ENCODE data around the gene AARS2. TPM values are rescaled to one million over a fixed set of nuclear protein-coding genes. Genes with fewer than 3 reads are reported as not detected.
A peak's percentile ranks its signal among the peaks of the same experiment; 100 is the strongest.
"Not testable (repeated sequence)": the region's sequence is repeated elsewhere in the genome, so short reads cannot be mapped to it uniquely, and the experiment has no call there.

The AARS2 gene
- total RNA-seq, 1 experiment from 2014 or later = 28.9 TPM

DNA sequence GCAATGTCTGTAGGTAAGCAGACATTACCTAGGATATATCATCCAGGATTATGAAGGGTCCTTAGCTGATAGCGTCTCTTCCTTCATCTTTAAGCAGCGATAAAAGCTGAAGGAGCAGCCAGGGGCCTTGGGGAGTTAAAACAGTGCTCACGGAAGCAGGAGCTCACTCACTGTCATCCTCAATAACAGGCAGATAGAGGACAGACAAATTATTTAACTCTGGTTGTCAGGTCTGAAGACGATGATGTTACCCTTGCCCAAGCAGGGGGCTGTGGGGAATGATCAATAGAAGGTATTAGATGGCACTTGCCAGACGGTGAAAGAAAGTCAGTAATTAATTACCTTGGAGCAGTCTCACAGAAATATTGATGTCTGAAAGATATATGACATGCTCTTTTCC lies 16.7 kb upstream of the AARS2 start:
- no peak overlapping the region for H3K27ac Mint-ChIP-seq
- H3K36me3 Mint-ChIP-seq = no peaks in the 10 kb centered on the region
- no peak for TF ChIP-seq NR3C1 (CRISPR knock-in tag; conservative IDR thresholded peaks at IDR 0.05; ENCODE audit: low read depth)
- no peak for TF ChIP-seq ZNF423 (CRISPR knock-in tag; IDR thresholded peaks at IDR 0.05)
- TF ChIP-seq ELF4 (CRISPR knock-in tag; IDR thresholded peaks at IDR 0.05; ENCODE audit: low read depth) = no peak
- TF ChIP-seq ZNF232 (CRISPR knock-in tag; IDR thresholded peaks at IDR 0.05) = no peak
- TF ChIP-seq RORB (CRISPR knock-in tag; IDR thresholded peaks at IDR 0.05) = no peak
- TF ChIP-seq, protein P1, sequence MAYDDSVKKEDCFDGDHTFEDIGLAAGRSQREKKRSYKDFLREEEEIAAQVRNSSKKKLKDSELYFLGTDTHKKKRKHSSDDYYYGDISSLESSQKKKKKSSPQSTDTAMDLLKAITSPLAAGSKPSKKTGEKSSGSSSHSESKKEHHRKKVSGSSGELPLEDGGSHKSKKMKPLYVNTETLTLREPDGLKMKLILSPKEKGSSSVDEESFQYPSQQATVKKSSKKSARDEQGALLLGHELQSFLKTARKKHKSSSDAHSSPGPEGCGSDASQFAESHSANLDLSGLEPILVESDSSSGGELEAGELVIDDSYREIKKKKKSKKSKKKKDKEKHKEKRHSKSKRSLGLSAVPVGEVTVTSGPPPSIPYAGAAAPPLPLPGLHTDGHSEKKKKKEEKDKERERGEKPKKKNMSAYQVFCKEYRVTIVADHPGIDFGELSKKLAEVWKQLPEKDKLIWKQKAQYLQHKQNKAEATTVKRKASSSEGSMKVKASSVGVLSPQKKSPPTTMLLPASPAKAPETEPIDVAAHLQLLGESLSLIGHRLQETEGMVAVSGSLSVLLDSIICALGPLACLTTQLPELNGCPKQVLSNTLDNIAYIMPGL (CRISPR knock-in tag; IDR thresholded peaks at IDR 0.05) = no peak
- no peak for TF ChIP-seq HMGA2 (CRISPR knock-in tag; IDR thresholded peaks at IDR 0.05)
- TF ChIP-seq, protein P2, sequence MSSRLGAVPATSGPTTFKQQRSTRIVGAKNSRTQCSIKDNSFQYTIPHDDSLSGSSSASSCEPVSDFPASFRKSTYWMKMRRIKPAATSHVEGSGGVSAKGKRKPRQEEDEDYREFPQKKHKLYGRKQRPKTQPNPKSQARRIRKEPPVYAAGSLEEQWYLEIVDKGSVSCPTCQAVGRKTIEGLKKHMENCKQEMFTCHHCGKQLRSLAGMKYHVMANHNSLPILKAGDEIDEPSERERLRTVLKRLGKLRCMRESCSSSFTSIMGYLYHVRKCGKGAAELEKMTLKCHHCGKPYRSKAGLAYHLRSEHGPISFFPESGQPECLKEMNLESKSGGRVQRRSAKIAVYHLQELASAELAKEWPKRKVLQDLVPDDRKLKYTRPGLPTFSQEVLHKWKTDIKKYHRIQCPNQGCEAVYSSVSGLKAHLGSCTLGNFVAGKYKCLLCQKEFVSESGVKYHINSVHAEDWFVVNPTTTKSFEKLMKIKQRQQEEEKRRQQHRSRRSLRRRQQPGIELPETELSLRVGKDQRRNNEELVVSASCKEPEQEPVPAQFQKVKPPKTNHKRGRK (CRISPR knock-in tag; IDR thresholded peaks at IDR 0.05; ENCODE audit: borderline replicate concordance) = no peak
- TF ChIP-seq, protein P3, sequence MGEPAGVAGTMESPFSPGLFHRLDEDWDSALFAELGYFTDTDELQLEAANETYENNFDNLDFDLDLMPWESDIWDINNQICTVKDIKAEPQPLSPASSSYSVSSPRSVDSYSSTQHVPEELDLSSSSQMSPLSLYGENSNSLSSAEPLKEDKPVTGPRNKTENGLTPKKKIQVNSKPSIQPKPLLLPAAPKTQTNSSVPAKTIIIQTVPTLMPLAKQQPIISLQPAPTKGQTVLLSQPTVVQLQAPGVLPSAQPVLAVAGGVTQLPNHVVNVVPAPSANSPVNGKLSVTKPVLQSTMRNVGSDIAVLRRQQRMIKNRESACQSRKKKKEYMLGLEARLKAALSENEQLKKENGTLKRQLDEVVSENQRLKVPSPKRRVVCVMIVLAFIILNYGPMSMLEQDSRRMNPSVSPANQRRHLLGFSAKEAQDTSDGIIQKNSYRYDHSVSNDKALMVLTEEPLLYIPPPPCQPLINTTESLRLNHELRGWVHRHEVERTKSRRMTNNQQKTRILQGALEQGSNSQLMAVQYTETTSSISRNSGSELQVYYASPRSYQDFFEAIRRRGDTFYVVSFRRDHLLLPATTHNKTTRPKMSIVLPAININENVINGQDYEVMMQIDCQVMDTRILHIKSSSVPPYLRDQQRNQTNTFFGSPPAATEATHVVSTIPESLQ (CRISPR knock-in tag; IDR thresholded peaks at IDR 0.05) = no peak
- no peak for TF ChIP-seq JAZF1 (CRISPR knock-in tag; IDR thresholded peaks at IDR 0.05)
- TF ChIP-seq CREB1 (CRISPR knock-in tag; IDR thresholded peaks at IDR 0.05) = no peak
- TF ChIP-seq ATF1 (CRISPR knock-in tag; IDR thresholded peaks at IDR 0.05) = no peak
- TF ChIP-seq PRRX2 (CRISPR knock-in tag; IDR thresholded peaks at IDR 0.05) = no peak
- no peak for TF ChIP-seq NFYB (CRISPR knock-in tag; conservative IDR thresholded peaks at IDR 0.05; ENCODE audit: low read depth)
- TF ChIP-seq, protein P4, sequence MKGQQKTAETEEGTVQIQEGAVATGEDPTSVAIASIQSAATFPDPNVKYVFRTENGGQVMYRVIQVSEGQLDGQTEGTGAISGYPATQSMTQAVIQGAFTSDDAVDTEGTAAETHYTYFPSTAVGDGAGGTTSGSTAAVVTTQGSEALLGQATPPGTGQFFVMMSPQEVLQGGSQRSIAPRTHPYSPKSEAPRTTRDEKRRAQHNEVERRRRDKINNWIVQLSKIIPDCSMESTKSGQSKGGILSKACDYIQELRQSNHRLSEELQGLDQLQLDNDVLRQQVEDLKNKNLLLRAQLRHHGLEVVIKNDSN (CRISPR knock-in tag; IDR thresholded peaks at IDR 0.05) = no peak
- no peak for TF ChIP-seq MYBL2 (CRISPR knock-in tag; IDR thresholded peaks at IDR 0.05)
- TF ChIP-seq OVOL2 (CRISPR knock-in tag; IDR thresholded peaks at IDR 0.05; ENCODE audit: borderline replicate concordance) = no peak
- TF ChIP-seq, protein P5, sequence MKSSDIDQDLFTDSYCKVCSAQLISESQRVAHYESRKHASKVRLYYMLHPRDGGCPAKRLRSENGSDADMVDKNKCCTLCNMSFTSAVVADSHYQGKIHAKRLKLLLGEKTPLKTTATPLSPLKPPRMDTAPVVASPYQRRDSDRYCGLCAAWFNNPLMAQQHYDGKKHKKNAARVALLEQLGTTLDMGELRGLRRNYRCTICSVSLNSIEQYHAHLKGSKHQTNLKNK (CRISPR knock-in tag; IDR thresholded peaks at IDR 0.05) = no peak
- TF ChIP-seq, protein P6, sequence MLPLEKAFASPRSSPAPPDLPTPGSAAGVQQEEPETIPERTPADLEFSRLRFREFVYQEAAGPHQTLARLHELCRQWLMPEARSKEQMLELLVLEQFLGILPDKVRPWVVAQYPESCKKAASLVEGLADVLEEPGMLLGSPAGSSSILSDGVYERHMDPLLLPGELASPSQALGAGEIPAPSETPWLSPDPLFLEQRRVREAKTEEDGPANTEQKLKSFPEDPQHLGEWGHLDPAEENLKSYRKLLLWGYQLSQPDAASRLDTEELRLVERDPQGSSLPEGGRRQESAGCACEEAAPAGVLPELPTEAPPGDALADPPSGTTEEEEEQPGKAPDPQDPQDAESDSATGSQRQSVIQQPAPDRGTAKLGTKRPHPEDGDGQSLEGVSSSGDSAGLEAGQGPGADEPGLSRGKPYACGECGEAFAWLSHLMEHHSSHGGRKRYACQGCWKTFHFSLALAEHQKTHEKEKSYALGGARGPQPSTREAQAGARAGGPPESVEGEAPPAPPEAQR (CRISPR knock-in tag; IDR thresholded peaks at IDR 0.05) = no peak
- TF ChIP-seq, protein P7, sequence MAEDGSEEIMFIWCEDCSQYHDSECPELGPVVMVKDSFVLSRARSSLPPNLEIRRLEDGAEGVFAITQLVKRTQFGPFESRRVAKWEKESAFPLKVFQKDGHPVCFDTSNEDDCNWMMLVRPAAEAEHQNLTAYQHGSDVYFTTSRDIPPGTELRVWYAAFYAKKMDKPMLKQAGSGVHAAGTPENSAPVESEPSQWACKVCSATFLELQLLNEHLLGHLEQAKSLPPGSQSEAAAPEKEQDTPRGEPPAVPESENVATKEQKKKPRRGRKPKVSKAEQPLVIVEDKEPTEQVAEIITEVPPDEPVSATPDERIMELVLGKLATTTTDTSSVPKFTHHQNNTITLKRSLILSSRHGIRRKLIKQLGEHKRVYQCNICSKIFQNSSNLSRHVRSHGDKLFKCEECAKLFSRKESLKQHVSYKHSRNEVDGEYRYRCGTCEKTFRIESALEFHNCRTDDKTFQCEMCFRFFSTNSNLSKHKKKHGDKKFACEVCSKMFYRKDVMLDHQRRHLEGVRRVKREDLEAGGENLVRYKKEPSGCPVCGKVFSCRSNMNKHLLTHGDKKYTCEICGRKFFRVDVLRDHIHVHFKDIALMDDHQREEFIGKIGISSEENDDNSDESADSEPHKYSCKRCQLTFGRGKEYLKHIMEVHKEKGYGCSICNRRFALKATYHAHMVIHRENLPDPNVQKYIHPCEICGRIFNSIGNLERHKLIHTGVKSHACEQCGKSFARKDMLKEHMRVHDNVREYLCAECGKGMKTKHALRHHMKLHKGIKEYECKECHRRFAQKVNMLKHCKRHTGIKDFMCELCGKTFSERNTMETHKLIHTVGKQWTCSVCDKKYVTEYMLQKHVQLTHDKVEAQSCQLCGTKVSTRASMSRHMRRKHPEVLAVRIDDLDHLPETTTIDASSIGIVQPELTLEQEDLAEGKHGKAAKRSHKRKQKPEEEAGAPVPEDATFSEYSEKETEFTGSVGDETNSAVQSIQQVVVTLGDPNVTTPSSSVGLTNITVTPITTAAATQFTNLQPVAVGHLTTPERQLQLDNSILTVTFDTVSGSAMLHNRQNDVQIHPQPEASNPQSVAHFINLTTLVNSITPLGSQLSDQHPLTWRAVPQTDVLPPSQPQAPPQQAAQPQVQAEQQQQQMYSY (CRISPR knock-in tag; IDR thresholded peaks at IDR 0.05) = no peak
- ATAC-seq (no peak), DNase-seq (ENCODE audit: low spot score) (no peak)
- peaks cover 21% of the 10 kb centered on the region for H3K4me1 Mint-ChIP-seq
- H3K9me3 Mint-ChIP-seq = no peaks in the 10 kb centered on the region
- ChIA-PET POLR2A (no interaction called here), CTCF (interaction anchor here (1.9 kb wide), 1 partner anchor 17 kb away, joined by 8 read pairs; the partner anchor contains the start of gene AARS2)
- peaks cover 8% of the 10 kb centered on the region for H3K27me3 Mint-ChIP-seq (ENCODE audit: low read depth)
- no peak overlapping the region for H3K4me3 Mint-ChIP-seq

DNA sequence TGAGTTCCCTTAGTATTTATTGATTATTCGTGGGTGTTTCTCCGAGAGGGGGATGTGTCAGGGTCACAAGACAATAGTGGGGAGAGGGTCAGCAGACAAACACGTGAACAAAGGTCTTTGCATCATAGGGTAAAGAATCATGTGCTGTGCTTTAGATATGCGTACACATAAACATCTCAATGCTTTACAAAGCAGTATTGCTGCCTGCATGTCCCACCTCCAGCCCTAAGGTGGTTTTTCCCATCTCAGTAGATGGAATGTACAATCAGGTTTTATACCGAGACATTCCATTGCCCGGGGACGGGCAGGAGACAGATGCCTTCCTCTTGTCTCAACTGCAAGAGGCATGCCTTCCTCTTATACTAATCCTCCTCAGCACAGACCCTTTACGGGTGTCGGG lies 15.1 kb upstream of the AARS2 start:
- POLR2A ChIA-PET; DNase-seq (ENCODE audit: low spot score); H3K36me3 Mint-ChIP-seq; H3K9me3 Mint-ChIP-seq; H3K27me3 Mint-ChIP-seq (ENCODE audit: low read depth); ATAC-seq; H3K27ac Mint-ChIP-seq: not testable (repeated sequence)
- Mint-ChIP-seq H3K4me3 (peak overlapping the region; percentile 29), H3K4me1 (peaks cover 21% of the 10 kb centered on the region)
- CTCF ChIA-PET = interaction anchor here (1.6 to 1.9 kb wide), 2 partner anchors 15 kb away, joined by 7 to 8 read pairs; partner anchors contain the start of gene AARS2
